ENCODE data around the gene CCDC187. TPM values are rescaled to one million over a fixed set of nuclear protein-coding genes. Genes with fewer than 3 reads are reported as not detected.

CCDC187 gene
- total RNA-seq, 1 experiment from 2014 or later, result 2.7 TPM

- peaks cover 12% of the 10 kb centered on the region; the same call in 1 of the 2 replicates for H3F3A ChIP-seq (ENCODE audit: insufficient read depth, low read depth)
- H3K27me3 ChIP-seq (ENCODE audit: insufficient read depth, low read depth), result no peaks in the 10 kb centered on the region
- H3K4me3 ChIP-seq, result no peak overlapping the region
- H3K9me2 ChIP-seq (ENCODE audit: insufficient read depth), result no peaks in the 10 kb centered on the region
- TF ChIP-seq EZH2 (IDR thresholded peaks at IDR 0.05; ENCODE audit: low read depth), result no peak
- no peak for TF ChIP-seq CTCF (conservative IDR thresholded peaks at IDR 0.05)
- no peak overlapping the region for H2AFZ ChIP-seq
- peaks cover 2% of the 10 kb centered on the region for H3K4me1 ChIP-seq (replicated peaks; ENCODE audit: insufficient read depth)
- H4K20me1 ChIP-seq (ENCODE audit: insufficient read depth), result no peaks in the 10 kb centered on the region
- BruUV-seq (replicated peaks), result no TSS peak
- no peaks in the 10 kb centered on the region for H3K9me3 ChIP-seq (ENCODE audit: insufficient read depth, low read depth)
- ChIA-PET CTCF (no interaction called here), POLR2A (ENCODE audit: unreplicated experiment) (interaction anchor here (0.5 kb wide), 1 partner anchor 272 kb away, joined by 3 read pairs; no protein-coding TSS in a partner anchor)
- H3K79me2 ChIP-seq (ENCODE audit: low read depth), result no peaks in the 10 kb centered on the region
- no peak overlapping the region for H3K27ac ChIP-seq
- intact Hi-C loops (cut with micrococcal nuclease; ENCODE audit: unreplicated experiment), result no loop called here
- no peak for DNase-seq
- no peaks in the 10 kb centered on the region for H3K36me3 ChIP-seq (ENCODE audit: low read depth)
- no peak overlapping the region for H3K4me2 ChIP-seq
Observed at GRCh38 chr9:136351252-136351800, 47.4 kb upstream of the CCDC187 start.

GRCh38 chr9:136349546-136349945 is 45.7 kb upstream of the CCDC187 start:
- no peaks in the 10 kb centered on the region for H3K9me2 ChIP-seq (ENCODE audit: insufficient read depth)
- no peak overlapping the region for H2AFZ ChIP-seq
- no peaks in the 10 kb centered on the region for H3K79me2 ChIP-seq (ENCODE audit: low read depth)
- TF ChIP-seq CTCF (conservative IDR thresholded peaks at IDR 0.05), result no peak
- no peak for TF ChIP-seq EZH2 (IDR thresholded peaks at IDR 0.05; ENCODE audit: low read depth)
- H3K27ac ChIP-seq, result no peak overlapping the region
- H3F3A ChIP-seq (ENCODE audit: insufficient read depth, low read depth), result peaks cover 15% of the 10 kb centered on the region; the same call in 1 of the 2 replicates
- H3K4me3 ChIP-seq, result no peak overlapping the region
- H3K4me2 ChIP-seq, result no peak overlapping the region
- no peaks in the 10 kb centered on the region for H3K36me3 ChIP-seq (ENCODE audit: low read depth)
- no peak for DNase-seq
- BruUV-seq (replicated peaks), result no TSS peak
- no peaks in the 10 kb centered on the region for H3K9me3 ChIP-seq (ENCODE audit: insufficient read depth, low read depth)
- ChIA-PET CTCF (no interaction called here), POLR2A (ENCODE audit: unreplicated experiment) (no interaction called here)
- intact Hi-C loops (cut with micrococcal nuclease; ENCODE audit: unreplicated experiment), result loop anchor here (10.0 kb wide), 1 partner anchor 135 kb away; the partner anchor contains the start of gene SEC16A
- no peaks in the 10 kb centered on the region for H3K27me3 ChIP-seq (ENCODE audit: insufficient read depth, low read depth)
- H4K20me1 ChIP-seq (ENCODE audit: insufficient read depth), result no peaks in the 10 kb centered on the region
- peaks cover 7% of the 10 kb centered on the region for H3K4me1 ChIP-seq (replicated peaks; ENCODE audit: insufficient read depth)

GRCh38 chr9:136348691-136349090 is 44.8 kb upstream of the CCDC187 start:
- TF ChIP-seq CTCF (conservative IDR thresholded peaks at IDR 0.05), result no peak
- Histone ChIP-seq H3K4me3 (no peak overlapping the region), H3K27ac (no peak overlapping the region), H3K4me2 (no peak overlapping the region), H3K9me3 (ENCODE audit: insufficient read depth, low read depth) (no peaks in the 10 kb centered on the region), H3K4me1 (replicated peaks; ENCODE audit: insufficient read depth) (peaks cover 7% of the 10 kb centered on the region; the same call in 1 of the 2 replicates), H3K27me3 (ENCODE audit: insufficient read depth, low read depth) (no peaks in the 10 kb centered on the region), H3K79me2 (ENCODE audit: low read depth) (no peaks in the 10 kb centered on the region), H3K36me3 (ENCODE audit: low read depth) (no peaks in the 10 kb centered on the region), H3F3A (ENCODE audit: insufficient read depth, low read depth) (peaks cover 6% of the 10 kb centered on the region; the same call in 1 of the 2 replicates), H3K9me2 (ENCODE audit: insufficient read depth) (no peaks in the 10 kb centered on the region), H2AFZ (no peak overlapping the region), H4K20me1 (ENCODE audit: insufficient read depth) (no peaks in the 10 kb centered on the region)
- POLR2A ChIA-PET (ENCODE audit: unreplicated experiment), result no interaction called here
- intact Hi-C loops (cut with micrococcal nuclease; ENCODE audit: unreplicated experiment), result loop anchor here (10.0 kb wide), 1 partner anchor 136 kb away; the partner anchor contains the start of gene SEC16A
- CTCF ChIA-PET, result no interaction called here
- no TSS peak for BruUV-seq (replicated peaks)
- DNase-seq, result no peak
